Measurements from ENCODE around the gene FAM3D.

Gene FAM3D

GRCh38 chr3:58594117-58594516, 72.5 kb downstream of the FAM3D start:
- no peak for DNase-seq (ENCODE audit: low spot score)

- DNase-seq (ENCODE audit: low spot score) = no peak
Observed at GRCh38 chr3:58591517-58592510, 74.8 kb downstream of the FAM3D start.

- peak; percentile 54 for DNase-seq (ENCODE audit: low spot score)
Observed at GRCh38 chr3:58588030-58588614, 78.5 kb downstream of the FAM3D start.

- DNase-seq (ENCODE audit: low spot score) = no peak
Observed at GRCh38 chr3:58586776-58587192, 79.8 kb downstream of the FAM3D start.

GRCh38 chr3:58585994-58586393, 80.6 kb downstream of the FAM3D start:
- no peak for DNase-seq (ENCODE audit: low spot score)

- peak; percentile 96 for DNase-seq (ENCODE audit: low spot score)
Observed at GRCh38 chr3:58585005-58585786, 81.4 kb downstream of the FAM3D start.

- DNase-seq (ENCODE audit: low spot score) = no peak
Observed at GRCh38 chr3:58584690-58585004, 81.9 kb downstream of the FAM3D start.

All from GM03348 (cell line).